Limb (tissue), 2 donors: Measurements from ENCODE around the gene IL1RAP.
"Not testable (repeated sequence)": the region's sequence is repeated elsewhere in the genome, so short reads cannot be mapped to it uniquely, and the experiment has no call there.

ENCODE experiments used
- DNase-seq, 2 donors: peaks; one replicate each; pipeline ENCODE4 v3.0.0-alpha.2; 2016; ENCODE audit errors: extremely low spot score in 2 of 2

IL1RAP gene

DNA sequence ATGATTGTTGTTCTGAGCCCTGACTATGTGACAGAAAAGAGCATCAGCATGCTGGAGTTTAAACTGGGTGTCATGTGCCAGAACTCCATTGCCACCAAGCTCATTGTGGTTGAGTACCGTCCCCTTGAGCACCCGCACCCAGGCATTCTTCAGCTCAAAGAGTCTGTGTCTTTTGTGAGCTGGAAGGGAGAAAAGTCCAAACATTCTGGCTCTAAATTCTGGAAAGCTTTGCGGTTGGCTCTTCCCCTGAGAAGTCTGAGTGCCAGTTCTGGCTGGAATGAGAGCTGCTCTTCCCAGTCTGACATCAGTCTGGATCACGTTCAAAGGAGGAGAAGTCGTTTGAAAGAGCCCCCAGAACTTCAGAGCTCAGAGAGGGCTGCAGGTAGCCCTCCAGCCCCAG, 142.0 kb downstream of the IL1RAP start:
- DNase-seq = no peak

DNA sequence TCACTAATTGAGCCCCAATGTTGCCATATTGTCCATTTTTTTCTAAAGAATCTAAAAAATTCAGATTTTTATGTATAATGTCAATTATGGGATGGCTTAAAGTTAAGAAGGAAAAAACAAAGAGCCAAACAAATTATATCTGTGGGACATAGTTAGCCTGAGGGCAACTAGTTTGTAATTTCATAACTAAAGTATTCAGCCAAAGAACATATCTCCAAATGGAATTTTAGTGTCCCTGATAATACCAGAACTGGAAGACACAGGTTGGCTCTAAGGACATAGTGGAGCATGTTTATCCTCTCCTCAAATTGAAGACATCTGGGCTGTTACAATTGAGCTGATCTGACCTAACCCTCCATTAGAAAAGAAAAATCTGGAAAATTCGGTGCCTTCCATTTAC, 144.2 kb downstream of the IL1RAP start:
- DNase-seq = no peak

DNA sequence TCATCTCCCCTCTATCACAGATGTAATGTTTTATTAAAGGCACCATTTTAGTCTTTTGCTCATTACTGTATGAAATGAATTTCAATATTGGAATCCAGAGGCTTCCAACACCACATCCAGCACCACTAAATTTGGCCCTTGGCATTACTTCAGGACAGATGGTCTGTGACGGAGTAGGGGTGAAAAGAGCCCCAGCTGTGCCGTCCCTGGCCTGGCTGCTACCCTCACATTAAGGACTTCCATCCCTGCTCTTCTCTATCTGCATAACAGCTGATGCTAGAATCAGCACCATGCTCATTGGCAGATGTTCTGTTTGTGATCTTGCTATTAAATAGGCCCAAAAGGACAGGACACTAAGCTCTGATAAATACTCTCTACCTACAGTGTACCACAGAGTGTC, 152.9 kb downstream of the IL1RAP start:
- no peak for DNase-seq

DNA sequence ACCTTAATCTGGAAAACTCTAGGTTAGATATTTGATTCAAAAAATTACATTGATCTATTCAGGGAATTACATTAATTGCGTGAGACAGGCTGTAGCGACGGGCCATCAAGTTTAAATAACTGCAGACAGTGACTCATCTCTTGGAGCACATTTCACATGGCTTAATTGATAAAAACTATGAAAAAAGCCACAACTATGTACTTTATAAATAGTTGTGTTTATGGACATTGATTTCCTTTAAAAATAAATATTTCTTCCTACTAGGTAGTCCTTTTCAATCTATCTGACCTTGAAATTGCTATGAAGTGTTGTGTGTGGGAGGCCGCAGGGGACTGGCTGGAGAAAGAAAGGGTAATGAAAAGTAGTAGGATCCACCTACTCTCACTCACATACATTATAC, 157.8 kb downstream of the IL1RAP start:
- DNase-seq = no peak

DNA sequence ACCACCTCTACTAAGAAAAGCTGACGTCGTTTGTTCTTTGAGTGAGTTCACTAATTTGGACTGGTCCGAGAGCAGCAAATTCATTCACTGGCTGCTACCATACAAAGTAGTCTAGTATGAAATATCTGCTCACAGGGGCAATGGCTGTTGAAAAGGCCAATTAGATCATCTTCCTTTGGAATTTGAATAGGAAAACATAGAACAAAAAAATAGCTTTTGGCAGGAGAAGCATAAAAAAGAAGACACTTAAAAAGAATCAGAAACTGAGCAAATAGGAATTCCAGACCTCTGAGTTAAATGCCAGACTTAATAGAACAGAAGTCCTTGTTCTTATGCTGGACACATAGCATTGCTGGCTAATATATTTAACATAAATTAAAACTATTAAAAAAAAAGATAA, 159.3 kb downstream of the IL1RAP start:
- DNase-seq = peak in 1 of 2 donors; percentile 46

DNA sequence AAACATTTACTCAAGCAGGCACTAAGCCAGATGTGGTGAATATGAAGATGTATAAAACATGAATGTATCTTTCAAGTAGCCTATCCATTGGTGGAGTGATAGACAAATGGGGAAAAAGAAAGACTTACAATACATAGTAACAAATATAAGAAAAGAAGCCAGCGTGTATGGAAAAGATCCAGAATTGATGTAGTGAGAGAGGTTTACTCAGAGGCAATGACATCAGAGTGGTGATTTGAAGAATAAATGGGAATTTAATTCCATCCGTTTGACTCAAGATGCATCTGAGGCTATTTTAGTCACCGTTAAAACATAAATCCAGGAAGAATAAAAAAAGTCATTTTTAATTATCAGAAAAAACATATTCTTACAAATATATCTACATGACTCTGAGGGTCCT, 162.6 kb downstream of the IL1RAP start:
- DNase-seq = no peak

DNA sequence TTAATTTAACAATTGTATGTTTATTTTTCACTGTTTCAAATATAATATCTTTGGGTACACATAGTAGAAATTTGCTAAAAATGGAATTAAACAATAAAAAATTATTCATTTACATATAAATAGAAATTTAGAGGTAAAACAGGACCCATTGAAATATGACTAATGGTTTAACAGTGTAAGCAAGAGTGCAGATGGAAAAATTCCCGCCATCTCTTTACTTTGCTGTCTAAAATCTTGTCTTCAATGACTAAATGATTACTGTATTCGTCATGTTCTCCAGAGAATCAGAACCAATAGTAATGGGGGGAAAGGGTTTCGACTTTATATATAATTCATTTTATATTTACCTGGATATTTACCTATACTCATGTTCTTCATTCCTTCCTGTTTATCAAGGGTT, 163.1 kb downstream of the IL1RAP start:
- DNase-seq = no peak

DNA sequence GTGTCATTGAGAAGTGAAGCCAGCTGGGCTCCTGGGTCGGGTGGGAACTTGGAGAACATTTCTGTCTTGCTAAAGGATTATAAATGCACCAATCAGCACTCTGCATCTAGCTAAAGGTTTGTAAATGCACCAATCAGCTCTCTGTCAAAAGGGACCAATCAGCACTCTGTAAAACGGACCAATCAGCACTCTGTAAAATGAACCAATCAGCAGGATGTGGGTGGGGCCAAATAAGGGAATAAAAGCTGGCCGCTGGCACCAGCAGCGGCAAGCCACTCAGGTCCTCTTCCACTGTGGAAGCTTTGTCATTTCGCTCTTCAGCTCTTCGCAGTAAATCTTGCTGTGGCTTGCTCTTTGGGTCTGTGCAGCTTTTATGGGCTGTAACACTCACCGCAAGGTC, 164.0 kb downstream of the IL1RAP start:
- DNase-seq = not testable (repeated sequence)

DNA sequence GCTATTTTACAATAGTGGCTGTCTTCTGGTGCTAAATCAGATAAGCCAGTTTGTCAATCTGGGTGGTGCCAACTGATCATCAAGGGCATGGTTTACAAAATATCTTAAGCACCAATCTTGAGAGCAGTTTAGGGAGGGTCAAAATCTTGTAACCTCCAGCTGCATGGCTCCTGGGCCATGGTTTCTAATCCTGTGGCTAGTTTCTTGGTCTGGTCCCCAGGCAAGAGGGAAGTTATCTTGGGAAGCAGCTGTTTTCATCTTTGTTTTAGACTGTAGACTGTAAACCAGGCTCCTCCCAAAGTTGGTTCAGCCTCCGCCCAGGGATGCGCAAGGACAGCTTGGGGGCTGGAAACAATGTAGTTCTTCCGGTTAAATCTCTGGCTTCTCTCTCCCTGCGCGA, 166.8 kb downstream of the IL1RAP start:
- DNase-seq = no peak

DNA sequence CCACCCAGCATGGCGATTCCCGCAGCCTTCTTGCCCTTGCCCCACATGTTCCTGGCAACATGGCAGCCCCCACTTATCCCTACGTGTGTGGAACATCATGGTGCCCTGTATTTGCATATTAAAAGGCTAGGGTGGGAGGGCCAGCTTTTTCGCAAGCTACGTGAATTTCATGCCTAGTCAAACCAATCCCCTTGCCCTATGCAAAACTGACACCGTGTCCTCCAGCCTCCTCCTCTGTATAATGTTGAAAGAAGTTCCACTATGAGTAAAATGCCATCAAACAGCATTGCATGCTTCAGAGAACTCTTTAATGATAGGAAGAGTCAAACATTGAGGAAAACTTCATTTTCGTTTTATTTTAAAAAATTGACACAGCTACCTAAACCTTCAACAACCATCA, 170.9 kb downstream of the IL1RAP start:
- DNase-seq = no peak

DNA sequence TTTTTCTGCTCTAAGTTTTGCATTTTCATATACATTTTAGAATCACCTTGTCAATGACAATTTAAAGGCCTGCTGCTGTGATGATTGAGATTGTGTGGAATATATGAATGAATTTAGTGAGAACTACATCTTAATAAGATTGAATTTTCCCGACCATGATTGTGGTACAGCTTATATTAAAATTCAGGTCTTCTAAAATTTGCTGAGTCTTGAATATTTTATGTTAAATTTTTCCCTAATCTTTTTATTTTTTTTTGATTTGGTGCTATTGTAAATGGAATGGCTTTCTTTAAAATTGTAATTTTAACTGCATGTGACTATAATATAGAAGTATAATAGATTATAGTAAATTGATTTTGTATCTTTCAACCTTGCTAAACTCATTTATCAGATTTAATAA, 172.1 kb downstream of the IL1RAP start:
- DNase-seq = no peak

DNA sequence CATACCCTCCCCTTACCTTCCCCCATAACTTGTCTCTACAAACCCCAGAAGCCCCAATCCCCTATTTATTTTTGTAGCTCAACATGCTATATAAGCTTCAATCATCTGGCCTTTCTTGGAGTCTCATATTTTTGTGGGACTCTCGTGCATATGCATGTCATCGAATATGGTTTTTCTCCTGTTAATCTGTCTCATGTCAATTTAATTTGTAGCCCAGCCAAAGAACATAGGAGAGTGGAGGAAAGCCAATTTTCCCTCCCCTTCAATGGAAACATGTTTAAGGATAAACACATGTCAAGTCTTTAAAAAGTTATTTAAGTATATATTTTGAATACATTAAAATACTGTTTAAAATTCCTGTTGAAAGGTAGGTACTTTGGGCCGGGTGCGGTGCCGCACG, 176.4 kb downstream of the IL1RAP start:
- DNase-seq = peak in 1 of 2 donors; percentile 38

DNA sequence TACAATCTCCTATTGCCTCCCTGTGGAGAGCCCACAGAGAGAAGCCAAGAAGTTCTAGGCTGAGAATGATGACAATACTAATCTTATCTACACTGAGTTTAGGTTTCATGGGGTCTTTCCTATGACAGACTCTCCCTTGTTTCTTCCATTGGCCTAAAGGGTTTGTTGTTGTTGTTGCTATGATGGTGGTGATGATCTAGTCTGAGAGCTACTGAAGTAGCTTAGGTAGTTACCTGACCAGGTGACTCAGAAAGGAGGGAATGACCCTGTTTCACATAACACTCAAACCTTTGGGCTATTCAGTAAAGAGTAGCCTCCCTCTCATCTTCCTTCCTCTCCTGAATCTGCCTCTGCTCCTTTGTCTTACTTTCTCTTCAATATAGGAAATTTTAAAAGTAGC, 178.4 kb downstream of the IL1RAP start:
- DNase-seq = no peak

DNA sequence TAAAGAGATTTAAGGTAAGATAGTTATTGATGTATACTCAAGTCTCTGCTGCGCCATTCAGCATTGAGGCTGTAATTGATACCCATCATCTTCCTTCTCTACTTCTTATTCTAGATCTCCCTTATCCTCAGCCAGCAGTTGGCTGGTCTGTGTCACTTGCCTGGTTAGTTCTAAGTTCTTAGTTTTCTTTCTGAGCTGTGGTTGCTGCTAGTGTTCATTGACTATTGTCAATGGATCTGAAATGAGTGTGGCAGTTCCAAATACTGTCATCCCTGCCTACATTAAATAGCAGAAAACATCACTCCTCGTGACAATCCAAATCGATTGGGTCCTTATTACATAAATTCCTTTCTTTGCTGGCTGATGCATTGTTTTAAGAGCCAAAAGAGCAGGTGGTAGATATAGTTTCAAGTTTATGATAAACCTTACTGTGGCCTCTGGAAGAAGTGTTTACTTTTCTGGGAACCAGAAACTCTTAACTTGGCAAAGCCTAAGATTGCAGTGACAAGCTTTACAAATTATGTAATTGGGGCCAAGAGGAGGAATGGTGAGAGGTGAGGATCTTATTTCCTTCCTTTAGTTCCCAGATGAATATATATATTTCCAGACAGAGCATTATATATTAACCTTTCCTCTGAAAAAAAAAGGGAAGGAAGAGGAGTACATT, 180.6 kb downstream of the IL1RAP start:
- peak in 1 of 2 donors; percentile 7 for DNase-seq

DNA sequence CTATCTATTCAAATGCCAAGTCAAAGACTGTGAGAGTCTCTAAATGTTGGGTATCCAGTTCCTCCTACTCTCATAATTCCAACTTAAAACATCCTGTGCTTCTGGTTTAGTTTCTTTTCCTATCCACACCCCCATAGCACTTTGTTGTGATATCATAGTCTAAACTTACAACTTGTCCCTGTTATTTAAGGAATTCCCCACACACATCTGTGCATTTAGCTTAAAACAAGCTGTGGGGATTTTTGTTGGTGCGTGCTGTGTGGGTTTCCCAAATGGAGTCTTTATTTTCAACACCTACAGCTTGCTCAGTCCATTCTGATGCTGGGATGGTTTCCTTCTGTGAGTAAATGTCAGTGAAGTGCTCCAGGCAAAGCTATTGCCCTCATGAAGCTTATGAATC, 181.3 kb downstream of the IL1RAP start:
- DNase-seq = no peak

DNA sequence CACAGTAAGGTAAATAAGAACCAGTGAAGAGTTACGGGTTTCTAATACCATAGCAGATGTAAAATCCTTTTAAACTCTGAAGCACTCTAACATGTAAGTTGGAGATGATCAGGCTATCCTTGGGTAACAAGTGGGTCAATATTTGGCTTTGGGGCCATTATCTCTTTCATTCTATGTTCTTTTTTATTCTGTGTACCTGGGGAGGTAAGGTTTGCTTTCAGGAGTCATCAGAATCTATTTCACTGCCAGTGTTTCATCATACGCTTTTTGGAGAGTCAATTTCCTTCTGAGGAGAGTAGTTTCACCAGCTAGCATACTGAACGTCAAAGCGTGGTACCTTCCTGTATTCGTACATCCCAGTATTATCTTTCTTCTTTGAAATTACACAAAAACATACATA, 182.1 kb downstream of the IL1RAP start:
- DNase-seq = no peak

DNA sequence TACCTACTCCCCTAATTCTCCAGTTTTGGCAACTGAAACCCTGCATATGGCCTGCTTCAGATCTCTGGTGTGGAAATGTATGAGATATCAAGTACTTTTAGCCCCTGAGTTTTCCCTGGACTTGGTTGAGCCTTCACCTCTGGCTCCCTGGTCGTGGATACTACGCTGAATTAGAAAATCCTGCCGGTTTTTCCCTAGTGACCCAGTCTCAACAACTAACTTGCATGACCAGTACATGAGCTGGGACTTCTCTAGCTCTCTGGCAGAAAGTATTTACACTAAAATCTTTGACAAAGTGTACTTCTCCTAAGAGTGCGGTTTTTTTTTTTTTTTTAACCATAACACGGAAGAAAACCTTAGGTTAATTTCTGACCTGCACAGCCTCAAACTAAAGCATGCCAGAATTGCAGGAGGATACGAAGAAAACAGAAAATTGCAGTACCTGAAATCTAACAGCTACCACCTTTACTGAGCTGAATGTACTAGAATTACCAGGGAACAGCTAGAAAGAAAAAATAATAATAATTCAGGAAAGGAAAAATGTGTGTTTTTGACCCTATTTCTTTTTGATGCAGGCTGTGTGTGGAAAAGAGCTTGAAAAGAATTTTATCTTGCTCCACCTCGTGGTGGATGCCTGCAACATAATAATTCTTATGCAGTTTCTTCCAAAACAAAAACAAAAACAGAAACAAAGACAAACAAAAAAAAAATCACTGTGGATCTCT, 183.1 kb downstream of the IL1RAP start:
- DNase-seq = peak in 1 of 2 donors; percentile 49

DNA sequence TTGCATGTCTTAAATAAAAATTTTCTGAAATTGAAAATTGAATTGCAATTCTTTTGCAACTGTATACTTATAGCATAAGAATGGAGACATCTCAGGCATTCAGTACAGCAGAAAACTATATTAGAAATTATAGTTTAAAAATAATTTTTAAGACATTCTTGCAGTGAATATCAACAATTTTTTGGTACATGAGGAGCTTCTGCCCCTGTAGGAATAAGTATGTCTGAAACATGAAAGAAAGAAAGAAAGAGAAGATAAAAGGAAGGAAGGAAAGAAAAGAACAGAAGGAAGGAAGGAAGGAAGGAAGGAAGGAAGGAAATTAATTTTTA, 183.6 kb downstream of the IL1RAP start:
- DNase-seq = no peak

DNA sequence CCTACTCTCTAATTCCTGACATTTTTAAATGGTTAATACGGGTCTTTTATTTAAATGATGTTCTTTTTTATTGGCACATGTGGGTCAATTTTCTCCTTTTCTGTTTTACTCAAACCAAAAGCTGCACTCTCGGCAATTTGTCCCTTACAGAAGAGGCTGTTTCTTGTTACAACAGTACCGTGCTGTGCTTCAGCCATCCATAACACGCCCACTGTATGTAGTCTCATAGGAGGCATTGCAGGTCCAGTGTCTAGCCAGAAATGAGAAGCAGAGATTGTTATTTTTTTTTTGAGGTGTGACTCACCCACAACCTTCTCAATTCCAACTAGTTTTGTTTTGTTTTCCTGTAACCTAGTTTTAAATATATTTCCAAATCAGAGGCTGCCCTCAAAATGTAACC, 184.0 kb downstream of the IL1RAP start:
- DNase-seq = peak in 1 of 2 donors; percentile 40

DNA sequence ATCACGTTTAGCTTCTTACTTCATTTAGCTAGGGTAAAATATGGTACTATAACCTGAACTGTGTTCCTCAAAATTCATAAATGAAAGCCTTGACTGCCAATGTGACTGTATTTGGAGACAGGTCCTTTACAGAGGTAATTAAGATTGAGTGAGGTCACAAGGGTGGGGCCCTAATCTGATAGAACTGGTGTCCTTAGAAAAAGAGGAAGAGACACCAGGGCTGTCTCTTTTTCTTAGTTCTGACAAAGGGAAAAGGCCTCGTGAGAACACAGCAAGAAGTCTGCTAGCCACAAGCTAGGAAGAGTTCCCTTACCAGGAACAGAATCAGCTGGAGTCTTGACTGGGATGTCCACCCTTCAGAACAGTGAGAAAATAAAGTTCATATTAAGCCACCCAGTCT, 185.9 kb downstream of the IL1RAP start:
- no peak for DNase-seq

DNA sequence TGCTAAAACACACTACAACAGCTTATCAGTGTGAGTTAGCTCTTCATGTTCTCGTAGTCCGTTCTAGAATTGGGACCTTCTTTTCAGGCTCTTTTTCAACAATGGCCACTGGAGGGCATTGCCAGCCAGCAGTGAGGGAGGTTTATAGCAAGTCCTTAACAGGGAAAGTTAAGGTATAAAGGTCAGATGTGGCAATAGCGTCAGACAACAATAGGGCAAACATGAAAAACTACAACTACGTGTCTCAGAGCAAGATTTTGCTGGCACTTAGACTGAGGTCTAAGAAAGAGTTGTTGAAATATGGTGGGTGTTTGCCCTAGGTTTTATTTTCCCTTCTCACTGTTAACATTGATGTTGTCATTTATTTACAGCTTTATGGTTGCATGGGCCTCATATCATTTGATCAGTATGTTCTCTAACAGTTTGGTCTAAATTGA, 187.2 kb downstream of the IL1RAP start:
- DNase-seq = no peak

DNA sequence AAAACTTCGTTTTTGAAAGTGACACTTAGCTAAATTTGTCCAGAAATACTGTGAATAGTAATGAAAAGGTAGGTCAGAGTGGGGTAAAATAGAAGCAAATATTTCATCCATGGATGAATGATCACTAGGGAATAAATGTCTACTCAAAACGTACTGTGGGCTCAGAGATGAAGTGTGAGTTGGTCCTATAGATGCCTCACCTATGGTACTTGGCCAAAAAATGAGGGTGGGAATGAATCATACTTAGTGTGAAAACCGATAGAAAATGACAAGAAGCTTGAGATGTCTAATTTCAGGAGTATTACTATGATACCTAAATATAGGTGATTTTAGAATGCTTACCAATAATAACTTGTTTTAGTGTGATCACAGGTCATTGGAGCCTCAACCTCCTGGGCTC, 192.7 kb downstream of the IL1RAP start:
- no peak for DNase-seq
